Smooth muscle cell (in vitro differentiated cells): ENCODE data around the gene SH3PXD2A. TPM values are rescaled to one million over a fixed set of nuclear protein-coding genes. Genes with fewer than 3 reads are reported as not detected.

Source experiments
- DNase-seq: peaks from one replicate; lab custom pipeline; 2025; ENCODE audit not compliant: unreplicated experiment; lab: John Stamatoyannopoulos, UW
- H2AFZ ChIP-seq: fragments of 200-600 bp; sonication (generic); 2 replicates; pipeline ENCODE4 v1.6.0; 2016; ENCODE audit warnings: antibody characterized with exemption, low read depth, mild to moderate bottlenecking
- H3F3A ChIP-seq: fragments of 200-600 bp; sonication (generic); 2 replicates; pipeline ENCODE4 v1.6.0; 2017; ENCODE audit warnings: antibody characterized with exemption, low read depth
- H3K27ac ChIP-seq: fragments of 200-600 bp; sonication (generic); 2 replicates; pipeline ENCODE4 v1.5.1; 2016; ENCODE audit warnings: low read depth, mild to moderate bottlenecking
- H3K27me3 ChIP-seq: fragments of 200-600 bp; sonication (generic); 2 replicates; pipeline ENCODE4 v1.6.1; 2016; ENCODE audit warnings: low read depth, mild to moderate bottlenecking
- H3K36me3 ChIP-seq: fragments of 200-600 bp; sonication (generic); 2 replicates; pipeline ENCODE4 v1.5.1; 2016; ENCODE audit warnings: low read depth
- H3K4me1 ChIP-seq: fragments of 200-600 bp; sonication (generic); 2 replicates; pipeline ENCODE4 v1.5.1; 2016; ENCODE audit warnings: low read depth
- H3K4me2 ChIP-seq: fragments of 200-600 bp; sonication (generic); 2 replicates; pipeline ENCODE4 v1.6.0; 2016; ENCODE audit warnings: mild to moderate bottlenecking
- H3K4me3 ChIP-seq: fragments of 200-600 bp; sonication (generic); 2 replicates; pipeline ENCODE4 v1.5.1; 2016; ENCODE audit warnings: mild to moderate bottlenecking
- H3K79me2 ChIP-seq: fragments of 200-600 bp; sonication (generic); 2 replicates; pipeline ENCODE4 v1.6.0; 2016; ENCODE audit warnings: low read depth, mild to moderate bottlenecking
- H3K9ac ChIP-seq: fragments of 200-600 bp; sonication (generic); 2 replicates; pipeline ENCODE4 v1.6.0; 2016; ENCODE audit warnings: low read depth
- H3K9me3 ChIP-seq: fragments of 200-600 bp; sonication (generic); replicated peaks from 2 replicates; pipeline ENCODE4 v1.5.1; 2016; ENCODE audit warnings: low read depth
- H4K20me1 ChIP-seq: fragments of 200-600 bp; sonication (generic); 2 replicates; pipeline ENCODE4 v1.6.0; 2016; ENCODE audit warnings: low read depth
- CTCF ChIP-seq: fragments of 200-600 bp; sonication (generic); IDR thresholded peaks from 2 replicates; pipeline ENCODE4 v1.5.1; 2017; ENCODE audit warnings: borderline replicate concordance, mild to moderate bottlenecking, antibody characterized with exemption; ENCODE audit not compliant: insufficient read depth, poor library complexity, severe bottlenecking
- WGBS: methylation state at CpG from one replicate; pipeline ENCODE4 v1.1.7; 2016; ENCODE audit warnings: low lambda C conversion rate; 5-methylcytosine and 5-hydroxymethylcytosine counted together
- polyA plus RNA-seq: library from polyadenylated mRNA; unstranded; fragments of >200 nt; fragmentation: Nextera tagmentation; extraction: Ambion mirVana; gene quantifications from 2 replicates; pipeline ENCODE4 v1.2.1, GENCODE V29; 2016
- total RNA-seq: library from RNA; depleted of rRNA; stranded (reverse); fragments of >200 nt; gene quantifications from 2 replicates; pipeline ENCODE4 v1.2.3, GENCODE V29; 2014

The SH3PXD2A gene
- total and polyA plus RNA-seq, 2 experiments from 2014 or later: 30.1 to 37.9 TPM

- no peaks in the 10 kb centered on the region for H3K36me3 ChIP-seq
- peaks cover 15% of the 10 kb centered on the region for H4K20me1 ChIP-seq
- WGBS: 95% methylated on average over 4 of the region's 4 CpGs
- no peak for TF ChIP-seq CTCF
- H3K4me2 ChIP-seq: peak overlapping the region; percentile 69
- no peak overlapping the region for H3K4me3 ChIP-seq
- no peak for DNase-seq
- no peak overlapping the region for H2AFZ ChIP-seq
- no peaks in the 10 kb centered on the region for H3K27me3 ChIP-seq
- H3F3A ChIP-seq: no peaks in the 10 kb centered on the region
- H3K79me2 ChIP-seq: peaks cover 42% of the 10 kb centered on the region
- peak overlapping the region; percentile 82 for H3K27ac ChIP-seq
- peak overlapping the region; percentile 58 for H3K9ac ChIP-seq
- peaks cover 18% of the 10 kb centered on the region for H3K4me1 ChIP-seq
- H3K9me3 ChIP-seq: no peaks in the 10 kb centered on the region
These were observed 188.6 kb downstream of the SH3PXD2A start for GRCh38 chr10:103666762-103667150.

- Histone ChIP-seq H3K4me1 (peaks cover 24% of the 10 kb centered on the region), H3K27ac (peak overlapping the region; percentile 82), H3K4me2 (no peak overlapping the region), H2AFZ (no peak overlapping the region), H3K36me3 (no peaks in the 10 kb centered on the region), H4K20me1 (peaks cover 18% of the 10 kb centered on the region), H3F3A (no peaks in the 10 kb centered on the region), H3K79me2 (peaks cover 39% of the 10 kb centered on the region), H3K9me3 (no peaks in the 10 kb centered on the region), H3K27me3 (no peaks in the 10 kb centered on the region), H3K4me3 (no peak overlapping the region), H3K9ac (no peak overlapping the region)
- DNase-seq: no peak
- TF ChIP-seq CTCF: peak; percentile 44
- WGBS: 94% methylated on average over 9 of the region's 9 CpGs
These were observed 189.2 kb downstream of the SH3PXD2A start for GRCh38 chr10:103666087-103666761.

GRCh38 chr10:103665162-103665889, 190.1 kb downstream of the SH3PXD2A start:
- 87% methylated on average over 9 of the region's 9 CpGs for WGBS
- H3K4me1 ChIP-seq: peaks cover 28% of the 10 kb centered on the region
- peaks cover 39% of the 10 kb centered on the region for H3K79me2 ChIP-seq

More at GRCh38 chr10:103665162-103665889, 190.1 kb downstream of the SH3PXD2A start:
- DNase-seq: no peak
- no peak overlapping the region for H3K4me3 ChIP-seq
- no peak overlapping the region for H2AFZ ChIP-seq
- peak overlapping the region; percentile 15 for H3K27ac ChIP-seq
- no peaks in the 10 kb centered on the region for H3K27me3 ChIP-seq
- no peaks in the 10 kb centered on the region for H3K36me3 ChIP-seq
- no peaks in the 10 kb centered on the region for H3F3A ChIP-seq
- no peak overlapping the region for H3K9ac ChIP-seq
- H3K4me2 ChIP-seq: no peak overlapping the region
- TF ChIP-seq CTCF: no peak
- peaks cover 23% of the 10 kb centered on the region for H4K20me1 ChIP-seq
- H3K9me3 ChIP-seq: no peaks in the 10 kb centered on the region
